ENCODE data around the gene UBE3A.

DNA sequence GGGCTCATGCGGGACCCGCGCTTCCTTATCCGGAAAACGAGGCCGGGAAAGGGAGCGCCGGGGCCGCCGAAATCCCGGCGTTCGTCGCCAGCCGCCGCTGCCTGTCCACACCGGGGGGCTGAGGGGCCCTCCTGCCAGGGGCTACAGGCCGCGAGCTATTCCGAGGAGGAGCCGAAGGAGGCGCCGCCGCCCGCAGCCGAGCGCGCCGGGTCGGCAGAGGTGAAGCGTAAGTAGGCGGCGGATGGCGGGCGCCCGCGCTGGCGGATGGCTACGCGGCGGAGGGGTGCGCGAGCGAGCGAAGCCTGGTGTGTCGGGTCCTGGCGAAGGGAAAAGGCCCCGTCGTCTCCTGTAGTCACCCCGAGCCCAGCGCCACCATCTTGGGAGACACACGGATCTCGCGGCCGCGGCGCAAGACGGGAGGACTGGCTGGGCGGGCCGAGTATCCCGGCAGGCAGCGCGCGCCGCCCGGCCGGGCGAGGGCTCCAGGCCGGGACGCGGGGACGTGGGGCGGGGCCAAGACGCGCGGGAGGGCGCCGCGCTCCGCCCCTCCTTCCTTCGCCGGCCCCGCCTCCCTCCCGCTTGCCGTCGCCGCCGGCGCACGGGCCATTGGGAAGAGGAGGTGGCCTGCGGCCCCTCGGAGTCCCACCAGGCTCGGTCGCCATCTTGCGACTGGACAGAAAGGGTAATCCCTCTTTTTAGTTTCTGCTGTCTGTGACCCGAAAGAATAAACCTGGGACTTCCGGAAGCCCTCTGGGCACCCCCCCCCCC, at the start of gene UBE3A:
- TF ChIP-seq CTCF (IDR thresholded peaks at IDR 0.05; ENCODE audit: insufficient read depth, low read length, poor library complexity, severe bottlenecking) (peak; percentile 8), EZH2phosphoT487 (conservative IDR thresholded peaks at IDR 0.05; ENCODE audit: low read length) (no peak)
